Measurements from ENCODE around the gene CACFD1. TPM values are rescaled to one million over a fixed set of nuclear protein-coding genes. Genes with fewer than 3 reads are reported as not detected.

Gene CACFD1
- total and polyA plus RNA-seq, 10 donors, result 4.7 to 14.2 (median 11.9) TPM

GRCh38 chr9:133488686-133489252, 29.0 kb downstream of the CACFD1 start:
- no peak for TF ChIP-seq CTCF (IDR thresholded peaks at IDR 0.05 in 8 of 11, conservative IDR thresholded peaks at IDR 0.05 in 3 of 11)
- TF ChIP-seq POLR2A (IDR thresholded peaks at IDR 0.05), result no peak
- no peak for TF ChIP-seq POLR2AphosphoS5 (IDR thresholded peaks at IDR 0.05)
- 85 to 94% (median 91%) methylated on average over 16 to 18 of the region's 18 CpGs for WGBS, 5 donors
- peaks cover 4 to 47% (median 25%) of the 10 kb centered on the region in 6 donors for H3K4me1 ChIP-seq
- H3K36me3 ChIP-seq, result no peaks in the 10 kb centered on the region
- H3K4me3 ChIP-seq, result no peak overlapping the region
- no peaks in the 10 kb centered on the region for H3K9me3 ChIP-seq
- intact Hi-C loops (cut with DNase I; ENCODE audit: low total_unique reads), result loop anchor here (5.0 kb wide), 1 partner anchor 301 kb away; no protein-coding TSS in a partner anchor
- H3K27ac ChIP-seq, result no peak overlapping the region
- no peak for DNase-seq
- H3K27me3 ChIP-seq (replicated peaks in 1 of 7), result peaks cover 0 to 45% (median 0%) of the 10 kb centered on the region in 7 donors

GRCh38 chr9:133489253-133490190, 29.7 kb downstream of the CACFD1 start:
- H3K27me3 ChIP-seq (replicated peaks in 1 of 7), result peaks cover 0 to 45% (median 0%) of the 10 kb centered on the region in 7 donors
- H3K4me3 ChIP-seq, result no peak overlapping the region
- H3K36me3 ChIP-seq, result no peaks in the 10 kb centered on the region
- intact Hi-C loops (cut with DNase I; ENCODE audit: low total_unique reads), result loop anchor here (5.0 kb wide), 1 partner anchor 302 kb away; no protein-coding TSS in a partner anchor
- peak overlapping the region in 1 of 8 donors; percentile 28 for H3K27ac ChIP-seq
- WGBS, 5 donors, result 86 to 93% (median 89%) methylated on average over 19 of the region's 19 CpGs
- peak; percentile 71 for DNase-seq
- H3K4me1 ChIP-seq, result peaks cover 4 to 47% (median 25%) of the 10 kb centered on the region in 6 donors
- H3K9me3 ChIP-seq, result no peaks in the 10 kb centered on the region
- TF ChIP-seq CTCF (IDR thresholded peaks at IDR 0.05 in 8 of 11, conservative IDR thresholded peaks at IDR 0.05 in 3 of 11) (no peak), POLR2AphosphoS5 (IDR thresholded peaks at IDR 0.05) (no peak), POLR2A (IDR thresholded peaks at IDR 0.05) (no peak)

GRCh38 chr9:133490201-133490681, 30.5 kb downstream of the CACFD1 start:
- H3K4me1 ChIP-seq, result peaks cover 4 to 47% (median 25%) of the 10 kb centered on the region in 6 donors
- intact Hi-C loops (cut with DNase I; ENCODE audit: low total_unique reads), result no loop called here
- H3K27me3 ChIP-seq (replicated peaks in 1 of 7), result peaks cover 0 to 42% (median 0%) of the 10 kb centered on the region in 7 donors
- TF ChIP-seq CTCF (IDR thresholded peaks at IDR 0.05 in 8 of 11, conservative IDR thresholded peaks at IDR 0.05 in 3 of 11) (no peak), POLR2AphosphoS5 (IDR thresholded peaks at IDR 0.05) (no peak), POLR2A (IDR thresholded peaks at IDR 0.05) (no peak)
- 68 to 85% (median 73%) methylated on average over 13 of the region's 13 CpGs for WGBS, 5 donors
- H3K27ac ChIP-seq, result peak overlapping the region in 1 of 8 donors; percentile 28
- no peak overlapping the region for H3K4me3 ChIP-seq
- no peaks in the 10 kb centered on the region for H3K36me3 ChIP-seq
- no peaks in the 10 kb centered on the region for H3K9me3 ChIP-seq
- DNase-seq, result peak; percentile 46

Measured in spleen (tissue), 11 donors.